Measurements from ENCODE around the gene CEP72. TPM values are rescaled to one million over a fixed set of nuclear protein-coding genes. Genes with fewer than 3 reads are reported as not detected.

CEP72 gene
- total RNA-seq, 1 donor from 2014 or later: 7.6 TPM

- no peak overlapping the region for H3K4me3 Mint-ChIP-seq (ENCODE audit: unreplicated experiment)
- H3K4me1 Mint-ChIP-seq (ENCODE audit: unreplicated experiment): no peaks in the 10 kb centered on the region
- TF ChIP-seq CTCF (IDR thresholded peaks at IDR 0.05): no peak
- no peaks in the 10 kb centered on the region for H3K27me3 Mint-ChIP-seq (ENCODE audit: unreplicated experiment)
- DNase-seq (ENCODE audit: extremely low spot score, unreplicated experiment): no peak
- H3K27ac Mint-ChIP-seq (ENCODE audit: unreplicated experiment): no peak overlapping the region
- H3K9me3 Mint-ChIP-seq (ENCODE audit: unreplicated experiment): peaks cover 1% of the 10 kb centered on the region
- H3K36me3 Mint-ChIP-seq (ENCODE audit: unreplicated experiment): peaks cover 5% of the 10 kb centered on the region
These were observed 8.5 kb downstream of the CEP72 start for GRCh38 chr5:620586-621180.

- Mint-ChIP-seq H3K27ac (ENCODE audit: unreplicated experiment) (no peak overlapping the region), H3K4me3 (ENCODE audit: unreplicated experiment) (no peak overlapping the region), H3K36me3 (ENCODE audit: unreplicated experiment) (peaks cover 7% of the 10 kb centered on the region), H3K27me3 (ENCODE audit: unreplicated experiment) (no peaks in the 10 kb centered on the region), H3K4me1 (ENCODE audit: unreplicated experiment) (no peaks in the 10 kb centered on the region), H3K9me3 (ENCODE audit: unreplicated experiment) (no peaks in the 10 kb centered on the region)
- DNase-seq (ENCODE audit: extremely low spot score, unreplicated experiment): no peak
- no peak for TF ChIP-seq CTCF (IDR thresholded peaks at IDR 0.05)
These were observed 9.2 kb downstream of the CEP72 start for GRCh38 chr5:621341-621761.

GRCh38 chr5:622359-622758, 10.2 kb downstream of the CEP72 start:
- Mint-ChIP-seq H3K27ac (ENCODE audit: unreplicated experiment) (no peak overlapping the region), H3K27me3 (ENCODE audit: unreplicated experiment) (no peaks in the 10 kb centered on the region), H3K4me1 (ENCODE audit: unreplicated experiment) (no peaks in the 10 kb centered on the region), H3K36me3 (ENCODE audit: unreplicated experiment) (peaks cover 7% of the 10 kb centered on the region), H3K4me3 (ENCODE audit: unreplicated experiment) (no peak overlapping the region), H3K9me3 (ENCODE audit: unreplicated experiment) (no peaks in the 10 kb centered on the region)
- DNase-seq (ENCODE audit: extremely low spot score, unreplicated experiment): no peak
- no peak for TF ChIP-seq CTCF (IDR thresholded peaks at IDR 0.05)

- no peak for DNase-seq (ENCODE audit: extremely low spot score, unreplicated experiment)
- no peak for TF ChIP-seq CTCF (IDR thresholded peaks at IDR 0.05)
- peaks cover 7% of the 10 kb centered on the region for H3K36me3 Mint-ChIP-seq (ENCODE audit: unreplicated experiment)
- no peak overlapping the region for H3K27ac Mint-ChIP-seq (ENCODE audit: unreplicated experiment)
- no peaks in the 10 kb centered on the region for H3K9me3 Mint-ChIP-seq (ENCODE audit: unreplicated experiment)
- no peaks in the 10 kb centered on the region for H3K4me1 Mint-ChIP-seq (ENCODE audit: unreplicated experiment)
- no peak overlapping the region for H3K4me3 Mint-ChIP-seq (ENCODE audit: unreplicated experiment)
- H3K27me3 Mint-ChIP-seq (ENCODE audit: unreplicated experiment): no peaks in the 10 kb centered on the region
These were observed 10.9 kb downstream of the CEP72 start for GRCh38 chr5:622946-623522.

GRCh38 chr5:623531-623930, 11.4 kb downstream of the CEP72 start:
- Mint-ChIP-seq H3K4me3 (ENCODE audit: unreplicated experiment) (no peak overlapping the region), H3K27me3 (ENCODE audit: unreplicated experiment) (no peaks in the 10 kb centered on the region), H3K4me1 (ENCODE audit: unreplicated experiment) (no peaks in the 10 kb centered on the region), H3K9me3 (ENCODE audit: unreplicated experiment) (no peaks in the 10 kb centered on the region), H3K36me3 (ENCODE audit: unreplicated experiment) (peaks cover 7% of the 10 kb centered on the region), H3K27ac (ENCODE audit: unreplicated experiment) (no peak overlapping the region)
- no peak for DNase-seq (ENCODE audit: extremely low spot score, unreplicated experiment)
- TF ChIP-seq CTCF (IDR thresholded peaks at IDR 0.05): no peak

Data from osteocyte (in vitro differentiated cells).